Measurements from ENCODE around the gene UVRAG. TPM values are rescaled to one million over a fixed set of nuclear protein-coding genes. Genes with fewer than 3 reads are reported as not detected.

The UVRAG gene
- total RNA-seq, 1 donor from 2014 or later, result 7.4 TPM

GRCh38 chr11:75778962-75779361 lies 36.0 kb upstream of the UVRAG start:
- TF ChIP-seq CTCF (conservative IDR thresholded peaks at IDR 0.05; ENCODE audit: low read depth, low read length), result no peak
- no peak overlapping the region for H3K4me3 ChIP-seq (ENCODE audit: low read depth, low read length)
- no peak for DNase-seq (ENCODE audit: low read depth)

- DNase-seq (ENCODE audit: low read depth), result no peak
- no peak overlapping the region for H3K4me3 ChIP-seq (ENCODE audit: low read depth, low read length)
- TF ChIP-seq CTCF (conservative IDR thresholded peaks at IDR 0.05; ENCODE audit: low read depth, low read length), result no peak
Measured at GRCh38 chr11:75779960-75780359, 35.0 kb upstream of the UVRAG start.

- no peak for TF ChIP-seq CTCF (conservative IDR thresholded peaks at IDR 0.05; ENCODE audit: low read depth, low read length)
- DNase-seq (ENCODE audit: low read depth), result no peak
- no peak overlapping the region for H3K4me3 ChIP-seq (ENCODE audit: low read depth, low read length)
Measured at GRCh38 chr11:75780888-75781287, 34.1 kb upstream of the UVRAG start.

GRCh38 chr11:75781296-75781695 lies 33.7 kb upstream of the UVRAG start:
- no peak for TF ChIP-seq CTCF (conservative IDR thresholded peaks at IDR 0.05; ENCODE audit: low read depth, low read length)
- H3K4me3 ChIP-seq (ENCODE audit: low read depth, low read length), result no peak overlapping the region
- DNase-seq (ENCODE audit: low read depth), result no peak

- no peak for DNase-seq (ENCODE audit: low read depth)
- TF ChIP-seq CTCF (conservative IDR thresholded peaks at IDR 0.05; ENCODE audit: low read depth, low read length), result no peak
- no peak overlapping the region for H3K4me3 ChIP-seq (ENCODE audit: low read depth, low read length)
Measured at GRCh38 chr11:75781831-75782230, 33.2 kb upstream of the UVRAG start.

GRCh38 chr11:75782540-75783263 lies 32.3 kb upstream of the UVRAG start:
- H3K4me3 ChIP-seq (ENCODE audit: low read depth, low read length), result no peak overlapping the region
- TF ChIP-seq CTCF (conservative IDR thresholded peaks at IDR 0.05; ENCODE audit: low read depth, low read length), result no peak
- DNase-seq (ENCODE audit: low read depth), result no peak

Data from epithelial cell of proximal tubule (primary cell).